HG02884 (cell line): ENCODE data around the gene TERT.
"Not testable (repeated sequence)": the region's sequence is repeated elsewhere in the genome, so short reads cannot be mapped to it uniquely, and the experiment has no call there.

Source experiments
- ATAC-seq: cut with Tn5 transposase; IDR thresholded peaks from one replicate; pipeline ENCODE4 v1.9.1; 2021; ENCODE audit warnings: mild to moderate bottlenecking, moderate library complexity; ENCODE audit not compliant: unreplicated experiment

The TERT gene

GRCh38 chr5:1280177-1281037 is 14.5 kb downstream of the TERT start:
- no peak for ATAC-seq

GRCh38 chr5:1279443-1280151 is 15.3 kb downstream of the TERT start:
- ATAC-seq = no peak

GRCh38 chr5:1278656-1279442 is 16.0 kb downstream of the TERT start:
- no peak for ATAC-seq

- no peak for ATAC-seq
Measured at GRCh38 chr5:1278216-1278615, 16.7 kb downstream of the TERT start.

- no peak for ATAC-seq
Measured at GRCh38 chr5:1277781-1278180, 17.1 kb downstream of the TERT start.

GRCh38 chr5:1277331-1277730 is 17.5 kb downstream of the TERT start:
- ATAC-seq = no peak

GRCh38 chr5:1276930-1277329 is 17.9 kb downstream of the TERT start:
- no peak for ATAC-seq

GRCh38 chr5:1275397-1276391 is 19.2 kb downstream of the TERT start:
- ATAC-seq = not testable (repeated sequence)

GRCh38 chr5:1274471-1274870 is 20.4 kb downstream of the TERT start:
- ATAC-seq = no peak

GRCh38 chr5:1273745-1274144 is 21.1 kb downstream of the TERT start:
- no peak for ATAC-seq

- no peak for ATAC-seq
Measured at GRCh38 chr5:1272201-1272600, 22.7 kb downstream of the TERT start.

- no peak for ATAC-seq
Measured at GRCh38 chr5:1270933-1271914, 23.6 kb downstream of the TERT start.

- no peak for ATAC-seq
Measured at GRCh38 chr5:1270426-1270825, 24.4 kb downstream of the TERT start.

- ATAC-seq = no peak
Measured at GRCh38 chr5:1268666-1269065, 26.2 kb downstream of the TERT start.

- ATAC-seq = no peak
Measured at GRCh38 chr5:1268056-1268455, 26.8 kb downstream of the TERT start.

- ATAC-seq = not testable (repeated sequence)
Measured at GRCh38 chr5:1267464-1267863, 27.4 kb downstream of the TERT start.

- no peak for ATAC-seq
Measured at GRCh38 chr5:1266791-1267190, 28.1 kb downstream of the TERT start.

GRCh38 chr5:1265461-1266455 is 29.1 kb downstream of the TERT start:
- no peak for ATAC-seq
